H54 (cell line): ENCODE data around the gene LPAR5.

ENCODE experiments used
- DNase-seq: peaks from one replicate; pipeline ENCODE4 v3.0.0; 2011; ENCODE audit warnings: low spot score, mixed read lengths; ENCODE audit not compliant: insufficient read length
- FAIRE-seq: peaks from 3 replicates; lab custom pipeline; 2011; peaks lifted over from hg19 to GRCh38; lab: Jason Lieb, UNC
- POLR2A ChIP-seq: IDR thresholded peaks from 2 replicates; pipeline ENCODE4 v1.6.1; 2011; ENCODE audit warnings: low read depth, mild to moderate bottlenecking, low read length

The LPAR5 gene

DNA sequence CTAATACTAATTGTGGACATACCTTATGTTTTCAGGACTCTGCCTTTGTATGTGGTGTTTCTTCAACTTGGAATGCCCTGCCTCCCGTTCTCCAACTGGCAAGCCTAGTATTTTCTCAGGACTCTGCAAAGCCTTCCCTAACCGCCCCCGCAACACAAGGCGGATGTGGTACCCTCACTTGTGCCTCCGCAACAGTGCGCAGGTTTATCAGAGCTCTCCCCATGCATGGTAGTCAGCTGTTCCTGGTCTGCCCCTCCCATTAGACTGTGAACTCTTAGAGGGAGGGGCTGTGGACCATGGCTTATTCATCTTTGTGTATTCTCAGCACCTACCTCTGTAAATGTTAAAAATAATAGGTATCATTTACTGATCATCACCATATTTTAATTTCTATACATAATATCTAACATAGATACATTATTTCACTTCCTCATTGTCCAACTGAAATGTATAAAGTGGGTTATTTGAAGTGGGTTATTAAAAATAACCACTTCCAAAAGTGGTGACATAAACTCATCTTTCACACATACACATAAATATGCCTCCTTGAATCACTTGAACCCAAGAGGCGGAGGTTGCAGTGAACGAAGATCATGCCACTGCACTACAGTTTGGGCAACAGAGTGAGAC lies 9.0 kb downstream of the LPAR5 start:
- DNase-seq = no peak
- no peak for FAIRE-seq
- TF ChIP-seq POLR2A = no peak

DNA sequence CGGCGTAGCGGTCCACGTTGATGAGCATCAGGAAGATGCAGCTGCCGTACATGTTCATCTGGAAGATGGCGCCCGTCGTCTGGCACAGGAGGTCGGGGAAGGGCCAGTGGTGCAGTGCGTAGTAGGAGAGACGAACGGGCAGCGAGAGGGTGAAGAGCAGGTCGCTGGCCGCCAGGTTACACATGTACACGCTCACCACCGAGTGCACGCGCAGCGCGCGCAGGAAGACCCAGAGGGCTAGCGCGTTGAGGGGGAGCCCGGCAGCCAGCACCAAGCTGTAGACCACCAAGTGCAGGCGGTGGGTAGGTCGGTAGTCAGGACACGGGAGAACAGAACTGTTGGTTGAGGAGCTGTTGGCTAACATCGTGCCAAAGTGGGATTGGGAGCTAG lies 14.9 kb downstream of the LPAR5 start:
- DNase-seq (no peak), FAIRE-seq (no peak)
- TF ChIP-seq POLR2A = no peak

DNA sequence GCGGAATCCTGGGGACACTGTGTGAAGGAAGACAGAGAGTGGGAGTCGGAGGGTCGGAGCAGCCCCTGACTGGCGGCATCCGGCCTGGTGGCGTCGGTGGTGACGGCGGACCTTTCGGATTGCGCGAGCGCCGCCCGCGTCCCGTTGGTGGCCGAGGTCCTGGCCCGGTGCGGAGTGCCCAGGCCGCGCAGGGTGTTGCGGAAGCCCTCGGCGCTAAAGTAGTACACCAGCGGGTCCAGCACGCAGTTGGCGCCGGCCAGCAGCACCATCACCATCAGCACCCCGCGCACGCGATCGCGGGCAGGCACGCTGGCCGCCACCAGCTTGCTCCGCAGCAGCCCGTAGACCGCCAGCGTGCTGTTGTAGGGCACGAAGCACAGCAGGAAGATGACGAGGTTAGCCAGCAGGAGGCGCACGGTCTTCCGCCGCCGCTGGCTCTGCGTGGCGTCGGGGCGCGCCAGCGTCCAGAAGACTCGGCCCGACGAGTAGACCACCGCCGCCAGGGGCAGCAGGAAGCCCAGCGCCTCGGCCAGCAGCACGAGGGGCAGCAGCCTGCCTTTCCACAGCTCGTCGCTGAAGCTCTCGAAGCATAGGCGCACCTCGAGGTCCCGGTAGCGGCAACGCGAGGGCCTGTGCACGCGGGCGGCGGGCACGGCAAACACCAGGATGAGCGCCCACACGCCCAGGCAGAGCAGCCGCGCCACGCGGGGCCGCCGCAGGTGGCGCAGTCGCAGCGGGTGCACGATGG lies 15.4 kb downstream of the LPAR5 start:
- no peak for TF ChIP-seq POLR2A
- FAIRE-seq (no peak), DNase-seq (no peak)

DNA sequence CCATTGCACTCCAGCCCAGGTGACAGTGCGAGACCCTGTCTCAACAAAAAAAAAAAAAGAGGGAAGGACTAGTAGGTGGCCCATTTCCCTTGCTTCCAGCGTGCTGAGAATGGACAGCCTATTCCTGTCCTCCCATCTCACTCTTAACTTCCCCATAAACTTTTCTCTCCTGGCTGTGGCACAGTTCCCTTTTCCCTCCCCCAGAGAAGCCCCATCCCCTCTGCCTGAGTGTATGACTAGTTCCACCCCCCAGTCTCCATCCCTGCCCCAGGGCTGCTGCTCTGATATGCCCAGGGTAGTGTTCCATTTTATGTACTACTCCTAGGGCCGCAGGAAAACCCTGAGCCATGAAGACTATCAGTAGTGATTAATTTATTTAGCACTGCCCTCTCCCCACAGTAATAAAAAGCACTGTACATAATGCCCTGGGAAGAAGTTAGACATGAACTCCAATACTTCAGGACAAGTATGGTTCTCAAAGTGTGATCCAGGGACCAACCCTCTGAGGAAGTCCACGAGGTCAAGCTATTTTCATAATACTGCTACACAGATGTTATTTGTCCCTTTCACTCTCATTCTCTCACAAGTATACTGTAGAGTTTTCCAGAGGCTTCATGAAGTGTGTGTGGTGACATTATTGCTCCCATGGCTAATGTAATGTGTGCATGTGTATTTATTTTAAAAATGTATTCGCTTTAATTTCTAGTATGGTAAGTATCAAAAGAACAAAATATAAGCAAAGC lies 17.1 kb downstream of the LPAR5 start:
- no peak for DNase-seq
- no peak for TF ChIP-seq POLR2A
- no peak for FAIRE-seq

DNA sequence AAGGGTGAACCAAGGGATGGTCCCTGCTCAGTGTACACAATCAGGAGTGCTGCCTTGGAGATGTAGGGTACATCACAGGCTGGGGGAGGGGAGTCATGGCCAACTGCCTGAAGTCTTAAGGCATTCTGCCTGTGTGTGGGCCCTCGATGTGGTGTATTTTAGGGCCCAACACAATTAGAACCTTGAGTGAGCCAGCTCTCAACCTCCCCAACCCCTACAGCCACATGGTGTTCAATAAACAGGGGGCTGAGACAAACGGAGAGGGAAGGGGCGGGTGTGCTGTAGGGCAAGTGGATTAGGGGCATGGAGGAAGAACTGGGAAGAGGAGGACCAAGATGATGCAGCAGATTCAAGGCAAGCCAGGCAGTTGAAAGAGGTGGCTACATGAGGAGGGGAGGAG lies 20.0 kb downstream of the LPAR5 start:
- no peak for TF ChIP-seq POLR2A
- no peak for FAIRE-seq
- no peak for DNase-seq

DNA sequence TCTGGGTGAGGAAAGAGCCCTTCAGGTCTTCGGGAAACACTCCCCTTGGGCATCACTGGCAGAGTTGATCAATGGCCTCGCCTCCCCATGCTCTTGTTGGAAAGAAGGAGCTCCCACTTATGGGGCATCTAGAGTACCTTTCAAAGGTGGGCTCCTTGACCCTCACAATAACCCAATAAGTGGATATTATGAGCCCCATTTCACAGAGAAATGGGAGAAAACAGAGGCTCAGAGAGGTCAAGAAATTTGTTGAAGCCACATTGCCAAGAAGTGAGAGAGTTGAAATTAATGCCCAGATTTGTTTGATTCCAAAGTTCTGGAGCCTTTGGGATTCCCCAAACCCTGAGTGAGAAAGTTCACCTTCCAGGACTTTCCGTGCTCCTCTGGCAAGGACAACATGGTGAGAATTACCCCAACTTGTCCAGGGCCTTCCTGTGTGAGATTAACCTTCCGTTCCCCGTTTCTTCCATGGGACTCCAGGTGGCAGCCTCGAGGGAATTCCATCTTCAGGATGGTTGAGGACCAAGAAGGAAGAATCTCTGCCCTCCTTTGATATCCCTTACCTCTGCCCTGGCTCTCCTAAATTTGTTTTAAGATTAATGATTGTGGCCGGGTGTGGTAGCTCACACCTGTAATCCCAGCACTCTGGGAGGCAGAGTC lies 21.1 kb downstream of the LPAR5 start:
- DNase-seq (no peak), FAIRE-seq (no peak)
- no peak for TF ChIP-seq POLR2A

DNA sequence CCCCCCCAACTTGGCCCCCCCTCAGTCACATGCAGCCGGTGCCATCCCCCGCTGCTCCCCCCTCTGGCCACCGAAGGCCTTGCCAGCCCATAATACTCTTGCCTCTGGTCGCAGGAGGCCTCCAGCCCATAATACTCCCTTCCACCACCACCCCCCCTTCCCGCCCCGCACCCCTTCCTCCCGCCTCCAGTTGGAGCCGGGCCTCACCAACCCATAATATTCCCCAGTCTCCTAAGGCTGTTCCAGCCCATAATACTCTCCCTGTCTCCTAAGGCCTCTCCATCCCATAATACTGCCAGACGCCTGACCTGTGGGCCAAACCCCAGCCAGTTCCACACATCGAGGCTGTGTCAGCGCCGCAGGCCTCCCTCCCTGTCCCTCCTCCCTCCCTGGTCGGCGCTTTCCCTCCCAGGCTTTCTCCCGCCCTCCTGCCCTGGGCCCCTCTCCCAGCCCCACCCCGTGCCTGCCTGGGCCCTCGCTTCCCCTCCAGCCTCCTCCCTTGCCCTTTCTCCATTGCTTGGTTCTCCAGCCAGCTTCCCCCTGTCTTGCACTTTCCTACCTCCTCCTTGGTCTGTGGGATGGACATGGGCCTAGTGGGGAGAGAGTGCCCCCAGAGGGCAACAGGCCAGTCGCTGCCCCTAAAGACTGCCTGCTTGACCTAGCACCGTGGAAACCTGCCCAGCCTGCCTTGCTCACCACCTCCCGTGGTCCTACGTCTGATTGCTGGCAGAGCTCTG lies 21.8 kb downstream of the LPAR5 start:
- TF ChIP-seq POLR2A = peak; percentile 42
- FAIRE-seq = peak; percentile 72

DNA sequence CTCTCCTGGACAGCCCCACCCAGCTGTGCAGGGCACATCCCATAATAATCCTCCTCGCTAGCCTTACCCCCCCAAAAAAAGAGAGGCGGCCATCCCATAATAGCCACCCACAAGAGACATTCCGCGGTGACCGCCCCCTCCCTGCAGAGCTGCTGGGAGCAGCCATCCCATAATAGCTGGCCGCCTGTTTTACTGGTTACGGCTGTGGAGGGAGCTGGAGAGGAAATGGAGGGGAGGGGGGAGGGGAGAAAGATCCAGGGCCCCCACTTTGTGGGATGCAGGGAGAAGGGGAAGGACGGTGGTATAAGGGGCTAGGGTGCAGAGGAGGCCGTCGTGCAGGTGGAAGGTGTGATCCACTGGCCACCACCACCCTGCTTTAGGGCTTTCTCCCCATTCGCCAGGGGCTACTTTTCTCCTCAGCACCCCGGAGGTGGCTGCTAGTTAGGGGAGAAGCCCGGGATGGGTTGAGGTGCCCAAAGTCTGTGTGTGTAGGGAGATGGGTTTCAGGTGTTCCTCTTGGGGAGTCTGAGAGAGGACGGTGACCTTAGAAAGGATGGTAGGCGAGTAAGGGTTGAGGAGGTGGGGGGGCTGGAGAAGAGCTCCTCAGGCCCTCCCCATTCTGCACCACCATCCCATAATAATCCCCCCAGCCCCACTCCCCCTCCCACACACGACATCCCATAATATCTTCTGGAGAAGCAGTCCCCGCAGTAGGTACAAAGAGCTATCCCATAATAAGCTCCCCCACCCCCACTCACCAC lies 22.6 kb downstream of the LPAR5 start:
- no peak for TF ChIP-seq POLR2A
- no peak for FAIRE-seq
- peak; percentile 65 for DNase-seq

More for the DNA sequence above, 21.8 kb downstream of the LPAR5 start:
- peak; percentile 92 for DNase-seq

DNA sequence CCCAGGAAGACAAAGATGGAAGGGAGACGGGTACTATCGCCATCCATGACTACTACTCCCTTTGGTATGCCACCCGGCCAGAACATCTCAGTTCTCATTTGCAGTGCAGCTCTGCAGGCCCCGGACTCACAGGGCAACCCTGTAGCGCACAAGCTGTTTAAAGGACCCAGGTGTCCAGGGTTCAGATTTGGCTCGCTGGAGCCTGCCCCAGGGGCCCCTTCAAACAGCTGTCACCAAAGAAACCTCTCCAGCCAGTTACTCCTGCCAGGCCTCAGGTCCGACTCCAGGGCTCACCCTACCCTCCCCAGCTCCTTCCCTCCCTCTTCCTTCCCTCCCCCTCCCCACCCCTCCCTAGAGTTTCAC lies 23.1 kb downstream of the LPAR5 start:
- DNase-seq = no peak
- FAIRE-seq = no peak
- no peak for TF ChIP-seq POLR2A

DNA sequence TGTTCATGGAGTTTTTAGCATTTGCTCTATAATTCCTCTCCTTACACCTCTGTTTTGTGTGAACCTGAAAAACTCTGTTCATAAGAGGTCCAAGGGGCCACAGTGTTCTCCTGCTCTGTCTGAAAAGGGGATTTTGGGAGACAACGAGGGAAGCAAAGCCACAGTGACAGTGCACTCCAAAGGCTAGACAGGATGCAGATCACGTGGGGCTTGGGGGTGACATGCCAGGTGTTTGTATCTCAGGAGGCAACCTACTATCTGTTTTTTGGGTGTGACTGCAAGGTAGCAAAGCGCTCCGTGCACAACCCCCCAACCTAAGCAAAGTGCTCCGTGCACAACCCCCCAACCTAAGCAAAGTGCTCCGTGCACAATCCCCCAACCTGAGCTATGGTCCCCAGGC lies 23.5 kb downstream of the LPAR5 start:
- TF ChIP-seq POLR2A = no peak
- DNase-seq (no peak), FAIRE-seq (no peak)

DNA sequence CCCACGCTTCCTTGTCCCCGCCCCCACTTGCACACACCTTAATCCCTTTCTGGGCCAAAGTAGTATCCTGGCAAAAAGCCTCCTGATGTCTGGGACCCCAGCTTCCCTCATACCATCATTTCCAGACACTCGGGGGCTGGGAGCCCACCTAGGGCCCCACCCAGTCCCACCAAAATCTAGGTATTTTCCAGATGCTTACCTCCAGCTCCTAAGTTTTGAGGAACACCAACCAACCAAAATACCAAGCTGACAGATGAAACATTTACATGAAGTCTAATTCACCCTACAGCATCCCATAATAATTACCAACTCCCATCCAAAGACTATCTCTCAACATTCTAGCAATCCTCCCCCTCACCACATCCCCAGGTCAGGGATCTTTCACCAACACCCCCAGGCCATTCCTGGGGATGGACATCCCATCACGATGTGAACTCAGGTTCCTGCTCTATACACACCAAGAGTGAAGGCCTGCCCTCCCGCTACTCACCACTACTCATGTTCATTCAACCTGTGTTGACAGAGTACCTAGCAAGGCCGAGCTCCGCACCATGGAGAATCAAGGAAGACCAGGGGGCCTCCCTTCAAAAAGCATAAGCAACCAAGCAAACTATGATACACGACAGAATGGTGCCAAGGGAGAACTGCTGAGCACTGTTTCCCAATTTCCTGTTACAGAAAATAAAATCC lies 27.0 kb downstream of the LPAR5 start:
- FAIRE-seq (no peak), DNase-seq (no peak)
- TF ChIP-seq POLR2A = no peak
